NCI-H510A (cell line): ENCODE data around the gene LDHD.
"Not testable (repeated sequence)": the region's sequence is repeated elsewhere in the genome, so short reads cannot be mapped to it uniquely, and the experiment has no call there.

Experiments
- DNase-seq: peaks from one replicate; lab custom pipeline; 2025; lab: John Stamatoyannopoulos, UW

Gene LDHD

GRCh38 chr16:75116081-75116910 is at the start of gene LDHD:
TSS of gene LDHD (minus strand) at chr16:75116780. CDS start at chr16:75116720, 60 bp downstream.
- no peak for DNase-seq

GRCh38 chr16:75160386-75160785 is 43.8 kb upstream of the LDHD start:
- DNase-seq = no peak

- no peak for DNase-seq
Measured at GRCh38 chr16:75152635-75153034, 36.1 kb upstream of the LDHD start.

GRCh38 chr16:75151798-75152197 is 35.2 kb upstream of the LDHD start:
- no peak for DNase-seq

GRCh38 chr16:75148311-75149195 is 32.0 kb upstream of the LDHD start, which contains the start of gene ZFP1:
TSS of gene ZFP1 (plus strand) at chr16:75148524. CDS start at chr16:75152952, 4,428 bp downstream.
- DNase-seq = peak; percentile 76

GRCh38 chr16:75147968-75148310 is 31.4 kb upstream of the LDHD start:
- no peak for DNase-seq

GRCh38 chr16:75143941-75144340 is 27.4 kb upstream of the LDHD start:
- DNase-seq = no peak

GRCh38 chr16:75139498-75139897 is 22.9 kb upstream of the LDHD start:
- DNase-seq = peak; percentile 35

- DNase-seq = no peak
Measured at GRCh38 chr16:75138636-75139035, 22.1 kb upstream of the LDHD start.

GRCh38 chr16:75138233-75138632 is 21.7 kb upstream of the LDHD start:
- DNase-seq = no peak

- DNase-seq = no peak
Measured at GRCh38 chr16:75131081-75131480, 14.5 kb upstream of the LDHD start.

- DNase-seq = no peak
Measured at GRCh38 chr16:75130150-75130771, 13.7 kb upstream of the LDHD start.

- not testable (repeated sequence) for DNase-seq
Measured at GRCh38 chr16:75129421-75130149, 13.0 kb upstream of the LDHD start.

- DNase-seq = no peak
Measured at GRCh38 chr16:75127713-75128415, 11.3 kb upstream of the LDHD start.

GRCh38 chr16:75122609-75123008 is 6.0 kb upstream of the LDHD start:
- DNase-seq = no peak

GRCh38 chr16:75121949-75122568 is 5.5 kb upstream of the LDHD start:
- DNase-seq = no peak

GRCh38 chr16:75120253-75120652 is 3.7 kb upstream of the LDHD start:
- no peak for DNase-seq

- no peak for DNase-seq
Measured at GRCh38 chr16:75118943-75119539, 2.5 kb upstream of the LDHD start.

- no peak for DNase-seq
Measured at GRCh38 chr16:75116911-75117245, 298 bp upstream of the LDHD start.
